T-helper 17 cell (primary cell): ENCODE data around the gene PNMA3. TPM values are rescaled to one million over a fixed set of nuclear protein-coding genes. Genes with fewer than 3 reads are reported as not detected.
"Not testable (repeated sequence)": the region's sequence is repeated elsewhere in the genome, so short reads cannot be mapped to it uniquely, and the experiment has no call there.

ENCODE experiments used
- ATAC-seq: fragments of 150-1000 bp; cut with Tn5 transposase; 2 replicates; pipeline ENCODE4 v1.10.0; 2021; ENCODE audit warnings: mild to moderate bottlenecking, moderate library complexity
- DNase-seq, 3 donors: peaks; one replicate each; pipeline versions ENCODE4 v3.0.0 to v3.0.0-alpha.2; 2020 to 2021
- H3K9me3 ChIP-seq: one replicate; pipeline ENCODE4 v1.7.0; 2013; ENCODE audit warnings: low read length, mild to moderate bottlenecking; ENCODE audit not compliant: control insufficient read depth, poor library complexity, severe bottlenecking
- H3K27ac Mint-ChIP-seq: one replicate; pipeline ENCODE4 v1.8.0; 2022; ENCODE audit warnings: mild to moderate bottlenecking, moderate library complexity, mixed read lengths
- H3K27me3 Mint-ChIP-seq: one replicate; pipeline ENCODE4 v1.8.0; 2022; ENCODE audit warnings: mixed read lengths
- H3K36me3 Mint-ChIP-seq: one replicate; pipeline ENCODE4 v1.8.0; 2022; ENCODE audit warnings: low read depth, mixed read lengths
- H3K4me1 Mint-ChIP-seq: one replicate; pipeline ENCODE4 v1.8.0; 2022; ENCODE audit warnings: mild to moderate bottlenecking, mixed read lengths
- H3K4me3 Mint-ChIP-seq: one replicate; pipeline ENCODE4 v1.8.0; 2022; ENCODE audit warnings: mild to moderate bottlenecking, moderate library complexity, mixed read lengths
- total RNA-seq, 4 donors: library from RNA in 2 of 4; stranded (reverse) in 2 of 4; gene quantifications; one replicate each; pipeline ENCODE4 v1.2.3 and lab custom pipeline; 2022 to 2026

The PNMA3 gene
- total RNA-seq, 2 donors from 2014 or later = 5.5 to 6.3 TPM

DNA sequence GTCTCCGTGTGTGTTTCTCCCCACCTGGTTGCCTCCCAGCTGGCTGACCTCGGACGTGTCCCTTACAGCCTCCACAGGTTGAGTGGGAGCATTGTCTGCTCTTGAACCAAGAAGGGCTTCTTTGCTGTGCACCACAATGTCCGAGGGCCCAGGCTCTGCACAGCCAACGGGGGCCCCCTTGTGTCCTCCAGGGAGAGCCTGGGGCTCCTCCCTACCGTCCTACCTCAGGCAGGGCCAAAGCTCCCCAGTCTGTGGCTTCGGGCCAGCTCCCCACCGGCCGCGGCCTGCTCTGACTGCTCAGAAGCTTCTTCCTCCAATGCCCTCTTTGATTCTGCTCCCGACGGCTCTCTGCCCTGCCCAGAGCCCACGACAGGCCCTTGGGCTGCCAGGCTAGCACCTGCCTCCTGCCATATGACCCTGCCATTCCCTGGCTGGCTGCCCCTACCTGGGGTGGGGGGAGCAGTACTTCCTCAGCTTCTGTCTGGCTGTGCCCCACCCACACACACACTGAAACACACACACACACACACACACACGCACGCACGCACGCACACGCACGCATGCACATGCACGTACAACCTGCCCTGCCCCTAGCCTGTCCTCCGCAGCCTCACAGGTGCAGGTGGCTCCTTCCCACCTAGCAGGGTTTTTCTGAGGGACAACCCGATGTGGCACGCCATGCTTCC, 27.1 kb downstream of the PNMA3 start:
- not testable (repeated sequence) for H3K4me1 Mint-ChIP-seq, H3K27ac Mint-ChIP-seq, H3K9me3 ChIP-seq, DNase-seq, H3K4me3 Mint-ChIP-seq, ATAC-seq, H3K36me3 Mint-ChIP-seq, H3K27me3 Mint-ChIP-seq

DNA sequence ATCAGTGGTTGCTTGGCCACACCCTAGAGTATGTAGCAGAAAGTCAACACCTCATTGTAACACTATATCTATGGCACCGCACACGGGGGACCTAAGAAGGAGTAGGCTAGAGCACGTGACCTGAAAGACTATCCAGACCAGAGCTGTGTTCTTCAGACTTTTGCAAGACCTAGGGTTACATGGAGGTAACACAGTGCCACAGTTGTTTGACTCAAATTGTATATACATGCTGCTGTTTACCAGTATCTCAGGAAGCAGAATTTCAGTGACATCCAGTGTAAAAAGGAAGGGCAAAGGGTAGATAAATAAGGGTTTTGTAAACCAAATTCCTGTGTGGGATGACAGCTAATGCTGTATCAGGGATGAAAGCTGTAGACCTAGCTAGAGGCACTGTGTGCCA, 46.1 kb downstream of the PNMA3 start:
- no peaks in the 10 kb centered on the region for H3K27me3 Mint-ChIP-seq
- H3K27ac Mint-ChIP-seq = no peak overlapping the region
- peaks cover 5% of the 10 kb centered on the region for H3K4me1 Mint-ChIP-seq
- H3K9me3 ChIP-seq = no peaks in the 10 kb centered on the region
- no peak for DNase-seq
- ATAC-seq = no peak
- H3K4me3 Mint-ChIP-seq = no peak overlapping the region
- H3K36me3 Mint-ChIP-seq = no peaks in the 10 kb centered on the region

DNA sequence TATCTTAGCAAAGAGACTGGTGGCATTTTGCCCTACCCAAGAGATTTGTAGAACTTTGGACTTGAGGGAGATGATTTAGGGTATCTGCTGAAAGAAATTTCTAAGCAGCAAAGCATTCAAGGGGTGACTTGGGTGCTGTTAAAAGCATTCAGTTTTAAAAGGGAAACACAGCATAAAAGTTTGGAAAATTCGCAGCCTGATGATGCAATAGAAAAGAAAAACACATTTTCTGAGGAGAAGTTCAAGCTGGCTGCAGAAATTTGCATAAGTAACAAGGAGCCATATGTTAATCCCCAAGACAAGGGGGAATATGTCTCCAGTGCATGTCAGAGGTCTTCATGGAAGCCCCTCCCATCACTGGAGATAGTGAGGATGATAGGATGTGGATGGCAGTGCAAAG, 48.7 kb downstream of the PNMA3 start:
- ATAC-seq, H3K4me3 Mint-ChIP-seq, H3K9me3 ChIP-seq, H3K4me1 Mint-ChIP-seq, H3K27me3 Mint-ChIP-seq, DNase-seq, H3K36me3 Mint-ChIP-seq: not testable (repeated sequence)
- H3K27ac Mint-ChIP-seq = peak overlapping the region; percentile 79

DNA sequence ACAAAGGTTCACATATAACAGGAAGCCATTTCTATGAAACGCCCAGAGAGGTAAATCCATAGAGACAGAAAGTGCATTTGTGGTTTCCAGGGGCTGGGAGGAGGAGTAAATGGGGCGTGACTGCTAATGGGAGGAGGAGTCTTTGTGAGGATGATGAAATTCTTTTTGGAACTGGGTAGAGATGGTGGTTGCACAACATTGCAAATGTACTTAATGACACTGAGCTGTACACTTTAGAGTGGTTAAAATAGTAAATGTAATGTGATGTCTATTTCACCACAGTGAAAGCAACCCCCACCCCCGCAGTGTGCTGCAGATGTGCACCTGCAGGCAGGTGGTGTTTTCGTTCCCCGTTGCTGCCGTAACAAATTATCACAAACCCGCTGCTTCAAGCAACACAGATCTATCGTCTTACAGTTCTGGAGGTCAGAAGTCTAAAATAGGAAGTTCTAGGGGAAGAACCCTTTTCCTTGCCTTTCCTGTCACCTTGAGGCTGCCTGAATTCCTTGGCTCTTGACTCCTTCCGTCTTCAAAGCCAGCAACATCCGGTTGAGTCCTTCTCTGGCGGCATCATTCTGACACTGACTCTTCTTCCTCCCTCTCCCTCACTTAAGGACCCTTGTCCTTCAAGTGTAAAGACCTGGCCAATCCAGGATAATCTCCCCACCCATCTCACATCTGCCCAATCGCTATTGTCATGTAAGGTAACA, 50.0 kb downstream of the PNMA3 start:
- H3K27ac Mint-ChIP-seq = peak overlapping the region; percentile 79
- H3K4me1 Mint-ChIP-seq, H3K9me3 ChIP-seq, H3K36me3 Mint-ChIP-seq, H3K27me3 Mint-ChIP-seq, DNase-seq: not testable (repeated sequence)
- ATAC-seq = peak; percentile 70
- peak overlapping the region; percentile 62 for H3K4me3 Mint-ChIP-seq

Other genes starting within 250 kb of the PNMA3 start
- 1 to 10 TPM; 7.5 to 9.4 TPM for gene CETN2, start 225.7 kb upstream of the PNMA3 start, total RNA-seq
- 1 to 10 TPM; 4.3 to 5.3 TPM for gene NSDHL, start 225.4 kb upstream of the PNMA3 start, total RNA-seq
- 10 to 100 TPM in 1 of 2 donors, 1 to 10 TPM in 1; 2.7 to 40.2 TPM for gene ZNF185, start 158.4 kb upstream of the PNMA3 start, total RNA-seq
- gene PNMA5, start 62.4 kb upstream of the PNMA3 start, total RNA-seq = under 1 TPM; 0.07 to 0.16 TPM
- under 1 TPM; 0.20 to 0.52 TPM for gene PNMA6A, start 16.0 kb downstream of the PNMA3 start, total RNA-seq
- gene MAGEA1, start 122.8 kb downstream of the PNMA3 start, total RNA-seq = not detected